BJ (cell line): ENCODE data around the gene BAIAP2. TPM values are rescaled to one million over a fixed set of nuclear protein-coding genes. Genes with fewer than 3 reads are reported as not detected.

Experiments used
- CTCF ChIA-PET: fragments of 350-600 bp; formaldehyde crosslinking; extraction: SDS; loops from one replicate; lab custom pipeline; 2021; ENCODE audit warnings: antibody characterized with exemption, inconsistent platforms; lab: Yijun Ruan, JAX
- POLR2A ChIA-PET: fragments of 300-600 bp; sonication (Branson Sonifier 250); formaldehyde crosslinking; extraction: SDS; loops from one replicate; lab custom pipeline; 2021; ENCODE audit warnings: antibody characterized with exemption; lab: Charles Lee
- DNase-seq: peaks from one replicate; pipeline ENCODE4 v3.0.0-alpha.2; 2011; ENCODE audit warnings: low read depth
- H3K27me3 ChIP-seq: 2 replicates; pipeline ENCODE4 v1.6.0; 2011; ENCODE audit warnings: low read length; ENCODE audit not compliant: control insufficient read depth, insufficient read depth
- H3K36me3 ChIP-seq: 2 replicates; pipeline ENCODE4 v1.5.1; 2011; ENCODE audit warnings: low read length; ENCODE audit not compliant: control insufficient read depth, insufficient read depth
- H3K4me3 ChIP-seq: 2 replicates; pipeline ENCODE4 v1.5.1; 2011; ENCODE audit warnings: low read depth, mild to moderate bottlenecking, control low read depth, low read length
- CTCF ChIP-seq: IDR thresholded peaks from 2 replicates; pipeline ENCODE4 v1.5.1; 2011; ENCODE audit warnings: low read depth, mild to moderate bottlenecking, control low read depth, inconsistent platforms, low read length, moderate library complexity; ENCODE audit not compliant: insufficient read depth
- polyA plus RNA-seq: library from polyadenylated mRNA; depleted of rRNA; stranded (reverse); fragments of >200 nt; gene quantifications from 2 replicates; pipeline ENCODE4 v1.2.3, GENCODE V29; 2011

The BAIAP2 gene
- polyA plus RNA-seq, 1 experiment = 12.1 TPM

- ChIA-PET POLR2A (no interaction called here), CTCF (interaction anchor here (1.5 to 2.3 kb wide), 3 partner anchors 10 to 61 kb away, joined by 4 to 7 read pairs (median 5); no protein-coding TSS in a partner anchor)
- H3K4me3 ChIP-seq = no peak overlapping the region
- H3K27me3 ChIP-seq = no peaks in the 10 kb centered on the region
- no peak for DNase-seq
- TF ChIP-seq CTCF = no peak
- peaks cover 7% of the 10 kb centered on the region; the same call in 1 of the 2 replicates for H3K36me3 ChIP-seq
These were observed 49.9 kb downstream of the BAIAP2 start for GRCh38 chr17:81084680-81085419.

- POLR2A ChIA-PET = no interaction called here
- no peak overlapping the region for H3K4me3 ChIP-seq
- DNase-seq = no peak
- TF ChIP-seq CTCF = no peak
- H3K36me3 ChIP-seq = peaks cover 7% of the 10 kb centered on the region; the same call in 1 of the 2 replicates
- no peaks in the 10 kb centered on the region for H3K27me3 ChIP-seq
- CTCF ChIA-PET = interaction anchor here (1.0 to 2.3 kb wide), 4 partner anchors 9 to 62 kb away, joined by 3 to 7 read pairs (median 4); no protein-coding TSS in a partner anchor
These were observed 50.5 kb downstream of the BAIAP2 start for GRCh38 chr17:81085420-81085911.

GRCh38 chr17:81086789-81087551 lies 52.0 kb downstream of the BAIAP2 start:
- TF ChIP-seq CTCF = no peak
- POLR2A ChIA-PET = no interaction called here
- CTCF ChIA-PET = interaction anchor here (2.0 to 2.3 kb wide), 2 partner anchors 23 to 63 kb away, joined by 6 to 7 read pairs; no protein-coding TSS in a partner anchor
- Histone ChIP-seq H3K36me3 (peaks cover 6% of the 10 kb centered on the region; the same call in 1 of the 2 replicates), H3K4me3 (no peak overlapping the region), H3K27me3 (no peaks in the 10 kb centered on the region)
- no peak for DNase-seq

GRCh38 chr17:81090361-81091136 lies 55.6 kb downstream of the BAIAP2 start:
- no peak for TF ChIP-seq CTCF
- H3K4me3 ChIP-seq = no peak overlapping the region
- peaks cover 4% of the 10 kb centered on the region; the same call in 1 of the 2 replicates for H3K36me3 ChIP-seq
- ChIA-PET POLR2A (no interaction called here), CTCF (interaction anchor here (1.4 kb wide), 1 partner anchor 67 kb away, joined by 6 read pairs; no protein-coding TSS in a partner anchor)
- DNase-seq = no peak
- no peaks in the 10 kb centered on the region for H3K27me3 ChIP-seq
